ACC112 (cell line): ENCODE measurements around the gene ZCCHC14.
A peak's percentile ranks its signal among the peaks of the same experiment; 100 is the strongest.
"Not testable (repeated sequence)": the region's sequence is repeated elsewhere in the genome, so short reads cannot be mapped to it uniquely, and the experiment has no call there.

Experiments
- H2AFZ ChIP-seq: fragments of 200-600 bp; sonication (generic); one replicate; pipeline ENCODE4 v1.6.0; 2017; ENCODE audit warnings: antibody characterized with exemption, low read length; ENCODE audit not compliant: unreplicated experiment
- H3K27ac ChIP-seq: fragments of 200-600 bp; sonication (generic); 2 replicates; pipeline ENCODE4 v1.5.1; 2014; ENCODE audit warnings: low read depth, mild to moderate bottlenecking, antibody characterized with exemption, low read length, moderate library complexity
- H3K27me3 ChIP-seq: fragments of 200-600 bp; sonication (generic); 2 replicates; pipeline ENCODE4 v1.6.1; 2014; ENCODE audit warnings: mild to moderate bottlenecking, antibody characterized with exemption, low read length, moderate library complexity, mixed read lengths; ENCODE audit not compliant: insufficient read depth
- H3K36me3 ChIP-seq: fragments of 200-600 bp; sonication (generic); 2 replicates; pipeline ENCODE4 v1.6.1; 2016; ENCODE audit warnings: mild to moderate bottlenecking, antibody characterized with exemption, low read length, moderate library complexity, mixed read lengths; ENCODE audit not compliant: insufficient read depth
- H3K4me1 ChIP-seq: fragments of 200-600 bp; sonication (generic); one replicate; pipeline ENCODE4 v1.6.1; 2016; ENCODE audit warnings: low read length, mixed read lengths; ENCODE audit not compliant: insufficient read depth, unreplicated experiment, control insufficient read depth
- H3K4me3 ChIP-seq: fragments of 200-600 bp; sonication (generic); 2 replicates; pipeline ENCODE4 v1.5.1; 2014; ENCODE audit warnings: mild to moderate bottlenecking, low read depth, low read length
- H3K79me2 ChIP-seq: fragments of 200-600 bp; sonication (generic); one replicate; pipeline ENCODE4 v1.6.0; 2016; ENCODE audit warnings: low read length; ENCODE audit not compliant: control insufficient read depth, unreplicated experiment, insufficient read depth

Gene ZCCHC14

DNA sequence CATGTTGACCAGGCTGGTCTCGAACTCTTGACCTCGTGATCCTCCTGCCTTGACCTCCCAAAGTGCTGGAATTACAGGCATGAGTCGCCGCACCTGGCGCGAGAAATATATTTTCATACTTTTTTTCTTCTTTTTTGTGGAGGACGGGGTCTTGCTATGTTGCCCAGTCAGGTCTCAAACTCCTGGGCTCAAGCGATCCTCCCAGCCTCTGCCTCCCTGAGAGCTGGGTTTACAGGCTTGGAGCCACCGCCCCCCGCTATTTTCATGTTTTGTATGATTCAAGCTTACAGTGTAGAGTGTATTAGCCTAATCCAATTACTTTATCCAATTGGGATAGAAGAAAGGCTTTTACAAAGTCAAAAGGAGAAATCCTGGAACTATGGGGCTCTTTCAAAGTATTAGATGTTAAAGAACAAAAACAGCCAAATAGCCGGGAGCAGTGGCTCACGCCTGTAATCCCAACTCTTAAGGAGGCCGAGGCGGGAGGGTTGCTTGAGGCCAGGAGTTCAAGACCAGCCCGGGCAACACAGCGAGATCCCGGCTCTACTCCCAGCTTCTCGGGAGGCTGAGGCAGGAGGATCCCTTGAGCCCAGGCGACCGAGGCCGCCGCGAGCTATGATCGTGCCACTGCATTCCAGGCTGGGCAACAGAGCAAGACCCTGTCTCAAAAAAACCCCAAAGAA is 102.0 kb downstream of the ZCCHC14 start:
- no peaks in the 10 kb centered on the region for H3K27me3 ChIP-seq
- no peak overlapping the region for H2AFZ ChIP-seq
- H3K27ac ChIP-seq, result peak overlapping the region; percentile 88
- peaks cover 36% of the 10 kb centered on the region for H3K79me2 ChIP-seq
- peak overlapping the region; percentile 93 for H3K4me3 ChIP-seq
- no peaks in the 10 kb centered on the region; the same call in 1 of the 2 replicates for H3K36me3 ChIP-seq
- peaks cover 39% of the 10 kb centered on the region for H3K4me1 ChIP-seq

DNA sequence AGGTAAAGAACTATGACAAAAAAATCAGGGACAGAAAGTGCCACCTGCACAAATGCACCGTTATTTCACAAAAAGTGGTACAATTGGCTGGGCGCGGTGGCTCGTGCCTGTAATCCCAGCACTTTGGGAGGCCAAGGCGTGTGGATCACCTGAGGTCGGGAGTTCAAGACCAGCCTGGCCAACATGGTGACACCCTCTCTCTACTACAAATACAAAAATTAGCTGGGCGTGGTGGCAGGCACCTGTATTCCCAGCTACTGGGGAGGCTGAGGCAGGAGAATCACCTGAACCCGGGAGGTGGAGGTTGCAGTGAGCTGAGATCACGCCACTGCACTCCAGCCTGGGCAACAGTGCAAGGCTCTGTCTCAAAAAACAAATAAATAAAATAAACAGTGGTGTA is 102.9 kb downstream of the ZCCHC14 start:
- H3K4me3 ChIP-seq, H2AFZ ChIP-seq, H3K27me3 ChIP-seq, H3K36me3 ChIP-seq: not testable (repeated sequence)
- Histone ChIP-seq H3K79me2 (peaks cover 28% of the 10 kb centered on the region), H3K4me1 (peaks cover 33% of the 10 kb centered on the region), H3K27ac (0 out of 2 replicates have a peak overlapping the region, but pooled peaks have one; percentile 83)

DNA sequence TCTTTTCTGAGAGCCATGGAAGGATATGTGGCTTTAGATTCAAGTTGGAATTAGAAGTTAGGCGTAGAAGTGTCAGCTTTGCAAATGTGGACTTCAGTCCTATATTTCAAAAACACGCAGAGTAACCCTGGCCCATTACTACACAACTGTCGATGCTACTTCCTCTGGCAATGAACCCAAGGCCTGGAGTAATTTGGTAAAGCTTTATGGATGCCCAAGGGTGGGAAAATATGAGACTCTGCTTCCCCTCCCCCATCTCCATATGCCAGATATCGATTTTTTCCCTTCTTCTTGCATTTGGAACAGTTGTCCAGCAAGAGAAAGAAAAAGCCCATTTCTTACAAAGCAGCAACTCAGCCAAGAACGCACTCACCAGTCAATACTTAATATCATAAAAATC is 103.6 kb downstream of the ZCCHC14 start:
- Histone ChIP-seq H3K27ac (peak overlapping the region; percentile 83), H3K4me3 (no peak overlapping the region), H3K36me3 (no peaks in the 10 kb centered on the region), H3K4me1 (peaks cover 27% of the 10 kb centered on the region), H3K27me3 (no peaks in the 10 kb centered on the region), H2AFZ (peak overlapping the region; percentile 40), H3K79me2 (peaks cover 21% of the 10 kb centered on the region)

DNA sequence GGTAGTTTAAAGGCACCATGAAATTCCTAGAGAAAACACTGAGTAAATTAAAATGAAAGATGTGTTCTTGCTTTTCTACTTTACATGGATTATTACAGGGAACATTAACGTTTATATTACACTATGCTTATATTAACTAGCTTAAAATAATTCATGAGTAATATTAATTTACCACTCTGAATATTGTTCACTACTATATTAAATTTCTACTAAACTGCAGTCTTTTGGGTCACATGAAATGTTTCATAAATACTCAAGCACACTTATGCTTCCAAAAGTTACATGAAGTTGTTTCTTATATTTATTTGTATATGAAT is 104.0 kb downstream of the ZCCHC14 start:
- Histone ChIP-seq H3K79me2 (peaks cover 17% of the 10 kb centered on the region), H3K27ac (peak overlapping the region; percentile 83), H3K4me3 (peak overlapping the region; percentile 36), H3K36me3 (no peaks in the 10 kb centered on the region), H3K4me1 (peaks cover 22% of the 10 kb centered on the region), H3K27me3 (no peaks in the 10 kb centered on the region), H2AFZ (no peak overlapping the region)

DNA sequence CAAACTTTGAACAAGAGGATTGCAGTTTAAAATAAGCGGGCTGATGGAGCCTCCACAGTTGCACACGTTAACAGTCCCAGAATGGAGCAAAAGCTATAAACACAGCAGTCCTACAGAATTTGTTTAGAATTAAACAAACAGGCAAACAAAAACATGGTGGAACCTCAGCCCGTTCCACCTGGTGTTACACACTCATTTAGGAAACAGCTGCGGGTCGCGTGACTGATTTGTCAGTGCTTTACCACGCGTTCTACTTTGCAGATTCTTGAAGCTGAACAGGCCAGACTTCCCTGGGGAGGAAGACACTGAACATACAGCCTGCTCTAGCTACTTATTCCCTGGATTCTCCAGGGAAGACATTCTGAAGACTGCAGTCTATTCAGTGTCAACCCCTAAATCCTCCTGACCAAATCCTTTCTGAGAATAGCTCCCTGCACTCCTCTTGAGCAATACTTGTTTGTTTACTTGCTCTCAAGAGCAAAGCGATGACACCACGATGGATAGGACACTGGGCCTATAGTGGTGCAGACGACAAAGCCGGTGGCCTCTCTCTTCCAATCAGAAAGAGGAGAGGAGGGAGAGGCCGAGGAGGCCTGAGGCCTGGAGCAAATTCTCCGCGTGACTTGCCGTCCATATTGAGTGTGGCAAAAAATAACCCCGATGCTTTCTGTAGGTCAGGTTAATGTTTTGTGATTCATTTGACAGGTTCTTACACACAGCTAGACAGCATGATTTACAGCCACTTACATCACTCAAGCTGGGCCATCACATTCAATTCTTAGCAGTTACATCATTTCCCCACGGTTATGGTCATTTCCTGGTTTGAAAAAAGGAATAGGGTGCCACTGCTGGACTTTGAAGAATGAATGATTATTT is 104.6 kb downstream of the ZCCHC14 start:
- H3K79me2 ChIP-seq, result peaks cover 11% of the 10 kb centered on the region
- H3K27me3 ChIP-seq, result no peaks in the 10 kb centered on the region
- H3K4me3 ChIP-seq, result peak overlapping the region; percentile 46
- peak overlapping the region; percentile 70 for H2AFZ ChIP-seq
- peaks cover 19% of the 10 kb centered on the region for H3K4me1 ChIP-seq
- peak overlapping the region; percentile 83 for H3K27ac ChIP-seq
- no peaks in the 10 kb centered on the region for H3K36me3 ChIP-seq

DNA sequence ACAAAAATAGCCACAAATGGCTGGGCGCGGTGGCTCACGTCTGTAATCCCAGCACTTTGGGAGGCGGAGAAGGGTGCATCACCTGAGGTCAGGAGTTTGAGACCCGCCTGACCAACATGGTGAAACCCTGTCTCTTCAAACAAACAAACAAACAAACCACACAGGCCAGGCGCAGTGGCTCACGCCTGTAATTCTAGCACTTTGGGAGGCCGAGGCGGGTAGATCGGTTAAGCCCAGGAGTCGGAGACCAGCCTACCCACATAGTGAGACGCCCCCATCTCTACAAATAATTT is 108.0 kb downstream of the ZCCHC14 start:
- Histone ChIP-seq H3K4me1 (peaks cover 36% of the 10 kb centered on the region), H3K4me3 (peak overlapping the region; percentile 85), H2AFZ (peak overlapping the region; percentile 88), H3K79me2 (peaks cover 33% of the 10 kb centered on the region)
- H3K27me3 ChIP-seq, H3K36me3 ChIP-seq, H3K27ac ChIP-seq: not testable (repeated sequence)

DNA sequence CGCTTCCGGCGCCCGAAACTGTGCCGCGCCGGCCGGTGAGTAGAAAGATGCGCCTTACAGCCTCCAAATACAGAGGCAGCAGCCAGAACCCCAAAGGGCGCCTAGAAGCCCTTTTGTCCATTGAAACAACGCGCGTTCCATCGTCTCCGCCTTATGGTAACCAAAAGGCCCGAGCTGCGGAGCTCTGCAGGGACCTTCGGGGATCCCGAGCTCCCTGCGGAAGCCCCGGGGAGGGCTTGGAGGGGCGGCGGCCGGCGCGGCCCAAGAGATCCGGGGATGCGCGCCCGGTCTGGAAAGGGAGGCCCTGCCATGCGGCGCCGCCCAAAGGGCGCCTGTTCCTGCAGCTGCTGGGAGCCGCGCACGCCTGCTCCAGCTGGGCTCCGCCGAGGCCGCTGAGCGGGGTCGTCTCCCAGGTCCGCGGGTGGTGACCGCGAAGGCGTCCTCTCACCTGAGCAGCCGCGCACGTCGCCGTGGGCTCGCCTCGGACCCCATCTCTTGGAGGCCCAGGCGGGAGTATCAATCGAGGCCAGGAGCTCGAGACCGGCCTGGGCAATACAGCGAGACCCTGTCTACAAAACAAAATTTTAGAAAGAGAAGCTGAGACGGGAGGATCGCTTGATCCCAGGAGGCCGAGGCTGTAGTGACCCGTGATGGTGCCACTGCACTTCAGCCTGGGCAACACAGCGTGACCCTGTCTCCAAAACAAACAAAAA is 108.5 kb downstream of the ZCCHC14 start:
- H3K4me1 ChIP-seq, result peaks cover 34% of the 10 kb centered on the region
- peak overlapping the region; percentile 85 for H3K4me3 ChIP-seq
- H3K79me2 ChIP-seq, result peaks cover 38% of the 10 kb centered on the region
- H3K36me3 ChIP-seq, result no peaks in the 10 kb centered on the region
- H2AFZ ChIP-seq, result peak overlapping the region; percentile 88
- peak overlapping the region; percentile 68 for H3K27ac ChIP-seq
- H3K27me3 ChIP-seq, result no peaks in the 10 kb centered on the region

DNA sequence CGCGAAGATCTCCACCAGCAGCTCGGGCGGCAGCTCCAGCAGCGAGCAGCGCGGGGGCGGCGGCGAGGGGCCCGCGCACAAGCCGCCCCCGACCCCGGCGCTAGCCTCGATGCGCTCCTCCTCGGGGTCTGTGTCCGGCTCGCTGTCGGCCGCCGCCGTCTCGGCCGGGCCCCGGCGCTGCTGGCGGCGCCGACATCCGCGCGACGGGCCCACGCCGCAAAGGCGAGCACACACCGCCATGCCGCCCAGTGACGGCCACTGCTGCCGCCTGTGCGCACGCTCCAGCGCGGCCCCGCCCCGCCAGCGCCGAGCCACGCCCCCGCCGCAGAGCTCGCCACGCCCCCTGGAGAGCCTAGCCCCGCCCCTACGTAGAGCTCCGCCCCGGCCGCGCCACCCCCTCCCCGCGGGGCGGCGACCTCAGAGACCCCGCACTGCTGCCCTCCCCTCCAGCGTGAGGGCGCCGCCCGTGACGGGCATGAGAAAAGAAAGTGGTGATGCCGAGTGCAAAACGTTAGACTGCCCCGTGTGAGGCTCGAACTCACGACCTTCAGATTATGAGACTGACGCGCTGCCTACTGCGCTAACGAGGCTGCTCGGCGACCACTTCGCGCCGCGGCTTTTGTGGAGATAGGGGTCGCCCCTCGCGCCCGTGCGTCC is 109.2 kb downstream of the ZCCHC14 start, which contains the start of gene FBXO31:
Gene FBXO31, minus strand, starts transcription at position 272 of the 657 bp plus-strand sequence. Its CDS starts 32 bp downstream, at position 240.
- peaks cover 27% of the 10 kb centered on the region for H3K4me1 ChIP-seq
- H2AFZ ChIP-seq, result peak within 1 kb of the TSS; percentile 88
- H3K27me3 ChIP-seq, result no peaks in the 10 kb centered on the region
- peaks cover 43% of the 10 kb centered on the region for H3K79me2 ChIP-seq
- no peaks in the 10 kb centered on the region for H3K36me3 ChIP-seq
- H3K4me3 ChIP-seq, result peak within 1 kb of the TSS; percentile 85
- peak within 1 kb of the TSS; percentile 73 for H3K27ac ChIP-seq

DNA sequence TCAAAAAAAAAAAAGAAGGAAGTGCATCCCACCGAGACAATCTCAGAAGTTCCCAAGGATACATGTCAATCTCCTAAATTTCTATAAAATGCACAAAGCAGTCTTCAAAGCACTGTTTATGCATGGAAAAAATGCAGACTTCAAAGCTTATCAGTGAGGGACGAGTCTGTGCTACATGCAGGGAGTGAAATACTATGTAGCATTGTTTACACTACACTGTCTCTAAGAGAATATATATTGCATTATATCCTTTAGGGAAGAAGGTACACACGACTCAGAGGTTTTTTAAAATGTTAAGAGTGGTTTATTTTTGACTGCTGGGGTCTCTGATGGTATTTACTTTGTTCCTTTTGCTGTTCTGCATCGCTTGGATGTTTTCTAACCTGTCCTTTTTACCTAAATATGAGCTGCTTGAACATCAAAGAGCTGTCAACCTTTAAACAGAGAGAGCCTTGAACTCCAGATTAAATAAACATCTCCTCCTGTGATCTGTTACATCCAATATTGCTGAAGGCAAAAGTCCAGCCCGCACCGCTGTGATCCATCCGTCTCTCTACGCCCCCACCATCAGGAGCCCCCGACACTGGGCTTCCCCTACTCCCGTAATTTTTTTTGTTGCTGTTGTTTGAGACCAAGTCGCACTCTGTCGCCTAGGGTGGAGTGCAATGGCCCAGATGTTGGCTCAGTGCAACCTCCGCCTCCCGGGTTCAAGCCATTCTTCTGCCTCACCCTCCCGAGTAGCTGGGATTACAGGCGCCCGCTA is 110.6 kb downstream of the ZCCHC14 start:
- Histone ChIP-seq H3K4me3 (peak overlapping the region; percentile 85), H3K79me2 (peaks cover 53% of the 10 kb centered on the region), H3K36me3 (no peaks in the 10 kb centered on the region), H3K27ac (peak overlapping the region; percentile 73), H3K27me3 (no peaks in the 10 kb centered on the region), H2AFZ (no peak overlapping the region), H3K4me1 (peaks cover 16% of the 10 kb centered on the region)

DNA sequence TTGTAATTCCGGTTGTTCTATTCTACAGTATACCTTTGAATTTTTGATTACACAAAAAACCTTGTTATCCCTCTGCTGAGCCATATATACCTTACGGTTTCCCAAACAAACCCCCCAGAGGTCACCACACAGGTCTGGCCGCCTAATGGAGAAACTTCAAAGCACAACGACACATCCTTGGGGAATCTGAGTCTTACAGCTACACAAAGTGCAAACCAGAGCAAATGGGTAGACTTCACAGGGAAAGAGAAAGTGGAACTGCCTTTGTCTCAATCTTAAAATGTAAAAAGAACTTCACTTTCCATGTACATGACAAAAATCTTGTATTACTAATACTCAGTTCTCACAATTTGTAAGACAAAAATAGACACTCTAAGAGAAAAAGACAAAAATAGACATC is 111.9 kb downstream of the ZCCHC14 start:
- H3K27me3 ChIP-seq, result no peaks in the 10 kb centered on the region
- peaks cover 66% of the 10 kb centered on the region for H3K79me2 ChIP-seq
- H3K4me3 ChIP-seq, result peak overlapping the region; percentile 85
- peaks cover 26% of the 10 kb centered on the region for H3K4me1 ChIP-seq
- no peaks in the 10 kb centered on the region for H3K36me3 ChIP-seq
- H3K27ac ChIP-seq, result peak overlapping the region; percentile 76
- H2AFZ ChIP-seq, result no peak overlapping the region
